ENCODE data around the gene WNK4.
A peak's percentile ranks its signal among the peaks of the same experiment; 100 is the strongest.
"Not testable (repeated sequence)": the region's sequence is repeated elsewhere in the genome, so short reads cannot be mapped to it uniquely, and the experiment has no call there.

The WNK4 gene

DNA sequence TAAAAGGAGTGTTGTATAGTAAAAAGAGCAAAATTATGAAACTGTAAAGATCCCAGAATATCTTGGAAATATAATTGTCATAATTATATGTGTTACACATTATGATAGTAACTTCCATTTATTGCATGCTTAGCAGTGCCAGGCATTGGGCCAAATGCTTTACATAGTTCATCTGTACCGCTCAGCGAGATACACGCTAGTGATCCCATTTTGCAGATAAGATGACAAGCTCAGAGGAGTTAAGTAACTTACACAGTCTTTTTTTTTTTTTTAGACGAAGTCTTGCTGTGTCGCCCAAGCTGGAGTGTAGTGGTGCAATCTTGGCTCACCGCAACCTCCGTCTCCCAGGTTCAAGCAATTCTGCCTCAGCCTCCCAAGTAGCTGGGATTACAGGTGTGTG lies 28.8 kb upstream of the WNK4 start:
- Histone ChIP-seq H3K9me3 (ENCODE audit: control insufficient read depth, low read length) (no peaks in the 10 kb centered on the region), H3K4me3 (ENCODE audit: extremely low read depth, insufficient read depth, low read length, poor library complexity, severe bottlenecking) (no peak overlapping the region), H3K36me3 (ENCODE audit: control insufficient read depth, insufficient read depth, low read length) (no peaks in the 10 kb centered on the region), H3K4me1 (ENCODE audit: control insufficient read depth, insufficient read depth, low read length, poor library complexity, severe bottlenecking) (peaks cover 3% of the 10 kb centered on the region), H3K27ac (ENCODE audit: low read depth, low read length, severe bottlenecking) (no peak overlapping the region)
- 86 to 100% methylated on average over 3 of the region's 7 CpGs for WGBS, 2 experiments (ENCODE audit: insufficient coverage in 2 of 2)

DNA sequence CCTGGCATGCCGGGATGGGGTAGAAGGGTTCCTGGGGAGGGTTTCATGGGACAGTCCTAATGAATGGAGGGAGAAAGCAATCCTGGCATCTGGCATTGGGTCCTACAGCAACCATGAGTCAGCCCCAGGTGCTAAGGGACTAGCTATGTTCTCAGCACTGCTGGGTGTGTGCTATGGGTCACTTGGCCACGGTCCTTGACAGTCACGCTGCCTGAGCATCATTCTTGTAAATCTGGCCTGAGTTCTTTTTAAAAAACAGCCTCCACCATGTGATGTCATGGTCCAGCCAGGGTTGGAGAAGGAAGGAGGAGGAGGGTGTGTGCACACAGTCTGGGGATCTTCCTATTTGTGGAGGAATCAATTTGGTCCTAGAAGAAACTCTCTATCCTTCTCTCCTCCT lies 25.6 kb upstream of the WNK4 start:
- Histone ChIP-seq H3K4me1 (ENCODE audit: control insufficient read depth, insufficient read depth, low read length, poor library complexity, severe bottlenecking) (peaks cover 3% of the 10 kb centered on the region), H3K9me3 (ENCODE audit: control insufficient read depth, low read length) (no peaks in the 10 kb centered on the region), H3K27ac (ENCODE audit: low read depth, low read length, severe bottlenecking) (no peak overlapping the region), H3K4me3 (ENCODE audit: extremely low read depth, insufficient read depth, low read length, poor library complexity, severe bottlenecking) (no peak overlapping the region), H3K36me3 (ENCODE audit: control insufficient read depth, insufficient read depth, low read length) (no peaks in the 10 kb centered on the region)
- WGBS, 2 experiments (ENCODE audit: insufficient coverage in 2 of 2), result 89 to 94% methylated on average over 3 of the region's 3 CpGs

DNA sequence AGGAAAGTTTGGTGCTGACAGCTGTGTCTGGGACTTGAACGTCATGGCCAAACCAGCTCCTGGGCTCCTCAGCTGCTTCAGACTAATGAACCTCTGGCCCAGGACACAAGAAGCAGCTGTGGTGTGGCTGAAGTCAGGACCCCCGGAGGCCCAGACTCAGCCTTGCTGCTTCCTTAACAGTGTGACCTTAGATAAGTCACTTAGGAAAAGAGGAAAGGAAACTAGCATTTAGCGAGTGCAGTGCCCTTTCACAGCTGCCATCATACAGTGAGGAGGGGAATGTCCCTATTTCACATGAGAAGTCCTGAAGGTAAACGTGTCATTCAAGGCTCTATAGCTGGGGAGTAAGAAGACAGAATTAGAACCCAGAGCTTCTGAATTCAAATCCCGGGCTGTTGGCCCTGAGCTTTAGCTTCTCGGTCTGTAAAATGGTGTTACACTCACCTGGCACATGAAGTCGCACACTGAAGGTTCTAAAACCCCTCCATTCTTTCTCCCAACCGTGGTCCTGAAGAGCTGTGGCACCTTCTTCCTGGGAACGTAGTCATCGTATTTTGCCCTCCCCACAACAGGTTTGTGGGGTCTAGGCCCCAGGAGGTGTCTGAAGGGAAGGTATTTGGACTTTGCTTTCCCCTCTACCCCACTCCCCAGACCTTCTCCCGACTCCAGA lies 20.3 kb upstream of the WNK4 start:
- Histone ChIP-seq H3K36me3 (ENCODE audit: control insufficient read depth, insufficient read depth, low read length) (no peaks in the 10 kb centered on the region), H3K4me3 (ENCODE audit: extremely low read depth, insufficient read depth, low read length, poor library complexity, severe bottlenecking) (no peak overlapping the region), H3K4me1 (ENCODE audit: control insufficient read depth, insufficient read depth, low read length, poor library complexity, severe bottlenecking) (peaks cover 26% of the 10 kb centered on the region), H3K9me3 (ENCODE audit: control insufficient read depth, low read length) (no peaks in the 10 kb centered on the region), H3K27ac (ENCODE audit: low read depth, low read length, severe bottlenecking) (no peak overlapping the region)
- WGBS, 2 experiments (ENCODE audit: insufficient coverage in 2 of 2), result 74 to 86% methylated on average over 7 to 8 of the region's 11 CpGs

DNA sequence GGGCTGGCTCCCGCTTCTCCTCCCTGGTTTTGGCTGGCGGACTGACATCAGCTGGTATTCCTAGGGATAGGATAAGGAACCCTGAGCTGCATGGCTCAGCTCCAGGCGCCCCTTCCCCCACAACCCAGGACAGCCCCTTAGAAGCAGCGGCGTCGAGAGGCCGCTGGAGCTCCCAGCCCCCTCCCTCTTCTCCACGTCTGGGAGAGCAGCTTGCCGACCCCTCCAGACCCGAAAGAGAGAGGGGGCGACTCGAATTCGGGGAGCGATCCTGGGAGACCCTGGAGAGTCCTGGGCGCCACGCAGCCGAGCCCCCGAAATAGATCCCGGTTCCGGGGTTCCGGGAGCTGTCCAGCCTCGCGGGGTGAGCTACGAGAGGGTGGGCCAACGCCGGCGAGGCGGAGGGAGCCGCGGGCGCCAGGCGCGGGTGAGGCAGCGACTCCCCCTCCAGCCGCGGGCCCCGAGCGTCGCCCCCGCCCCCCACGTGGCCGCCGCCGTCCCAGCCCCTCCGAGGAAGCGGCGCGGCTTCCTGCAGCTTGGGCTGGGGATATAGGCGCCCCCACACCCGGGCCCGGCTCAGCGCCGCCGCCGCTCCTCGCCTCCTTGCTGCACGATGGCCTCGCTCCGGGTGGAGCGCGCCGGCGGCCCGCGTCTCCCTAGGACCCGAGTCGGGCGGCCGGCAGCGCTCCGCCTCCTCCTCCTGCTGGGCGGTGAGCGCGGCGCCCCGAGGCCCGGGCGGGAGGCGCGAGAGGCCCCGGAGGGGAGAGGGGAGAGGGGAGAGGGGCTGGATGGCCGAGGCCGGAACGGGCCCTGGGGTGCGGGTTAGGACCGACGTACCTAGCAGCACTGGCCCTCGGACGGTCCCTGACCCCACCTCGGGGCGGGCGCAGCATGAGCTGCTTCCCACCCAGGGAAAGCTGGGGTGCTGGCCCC lies 19.5 kb upstream of the WNK4 start, which contains the start of gene RAMP2:
TSS of gene RAMP2 (plus strand) at position 576 of the 930 bp plus-strand sequence. CDS start at position 611, 35 bp downstream.
- no peak within 1 kb of the TSS for H3K27ac ChIP-seq (ENCODE audit: low read depth, low read length, severe bottlenecking)
- 3 to 6% methylated on average over 50 to 65 of the region's 92 CpGs for WGBS, 2 experiments (ENCODE audit: insufficient coverage in 2 of 2)
- peaks cover 26% of the 10 kb centered on the region for H3K4me1 ChIP-seq (ENCODE audit: control insufficient read depth, insufficient read depth, low read length, poor library complexity, severe bottlenecking)
- peak within 1 kb of the TSS; percentile 46 for H3K4me3 ChIP-seq (ENCODE audit: extremely low read depth, insufficient read depth, low read length, poor library complexity, severe bottlenecking)
- H3K9me3 ChIP-seq (ENCODE audit: control insufficient read depth, low read length), result no peaks in the 10 kb centered on the region
- H3K36me3 ChIP-seq (ENCODE audit: control insufficient read depth, insufficient read depth, low read length), result no peaks in the 10 kb centered on the region

DNA sequence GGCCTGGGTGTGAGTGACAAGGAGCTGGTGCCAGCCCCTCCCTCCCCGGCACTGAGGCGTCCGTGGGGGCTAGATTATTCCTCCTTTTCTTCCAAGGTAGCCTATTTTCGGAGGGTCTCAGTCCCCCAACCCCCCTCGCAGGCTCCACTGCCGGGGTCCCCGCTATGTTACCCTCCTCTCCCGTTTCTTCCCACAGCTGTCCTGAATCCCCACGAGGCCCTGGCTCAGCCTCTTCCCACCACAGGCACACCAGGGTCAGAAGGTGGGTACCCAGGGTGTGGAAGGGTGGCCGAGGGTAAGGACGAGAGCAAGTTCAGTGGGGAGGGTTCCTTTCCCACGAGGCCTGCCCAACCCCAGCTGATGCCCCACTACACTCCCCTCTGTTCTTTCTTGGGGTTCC lies 18.8 kb upstream of the WNK4 start:
- Histone ChIP-seq H3K27ac (ENCODE audit: low read depth, low read length, severe bottlenecking) (no peak overlapping the region), H3K9me3 (ENCODE audit: control insufficient read depth, low read length) (no peaks in the 10 kb centered on the region), H3K36me3 (ENCODE audit: control insufficient read depth, insufficient read depth, low read length) (no peaks in the 10 kb centered on the region), H3K4me1 (ENCODE audit: control insufficient read depth, insufficient read depth, low read length, poor library complexity, severe bottlenecking) (peaks cover 26% of the 10 kb centered on the region), H3K4me3 (ENCODE audit: extremely low read depth, insufficient read depth, low read length, poor library complexity, severe bottlenecking) (peak overlapping the region; percentile 46)
- 83 to 85% methylated on average over 7 of the region's 12 CpGs for WGBS, 2 experiments (ENCODE audit: insufficient coverage in 2 of 2)

DNA sequence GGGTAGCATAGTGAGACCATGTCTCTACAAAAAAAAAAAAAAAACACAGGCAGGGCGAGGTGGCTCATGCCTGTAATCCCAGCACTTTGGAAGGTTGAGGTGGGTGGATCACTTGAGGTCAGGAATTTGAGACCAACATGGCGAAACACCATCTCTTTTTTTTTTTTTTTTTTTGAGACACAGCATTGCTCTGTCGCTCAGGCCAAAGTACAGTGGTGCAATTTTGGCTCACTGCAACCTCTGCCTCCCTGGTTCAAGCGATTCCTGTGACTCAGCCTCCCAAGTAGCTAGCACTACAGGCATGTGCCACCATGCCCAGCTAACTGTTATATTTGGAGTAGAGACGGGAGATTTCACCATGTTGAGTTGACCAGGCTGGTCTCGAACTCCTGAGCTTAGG lies 14.3 kb upstream of the WNK4 start:
- Histone ChIP-seq H3K9me3 (ENCODE audit: control insufficient read depth, low read length) (no peaks in the 10 kb centered on the region), H3K4me3 (ENCODE audit: extremely low read depth, insufficient read depth, low read length, poor library complexity, severe bottlenecking) (no peak overlapping the region), H3K36me3 (ENCODE audit: control insufficient read depth, insufficient read depth, low read length) (no peaks in the 10 kb centered on the region), H3K27ac (ENCODE audit: low read depth, low read length, severe bottlenecking) (no peak overlapping the region), H3K4me1 (ENCODE audit: control insufficient read depth, insufficient read depth, low read length, poor library complexity, severe bottlenecking) (peaks cover 19% of the 10 kb centered on the region)
- 93 to 96% methylated on average over 3 to 5 of the region's 6 CpGs for WGBS, 2 experiments (ENCODE audit: insufficient coverage in 2 of 2)

DNA sequence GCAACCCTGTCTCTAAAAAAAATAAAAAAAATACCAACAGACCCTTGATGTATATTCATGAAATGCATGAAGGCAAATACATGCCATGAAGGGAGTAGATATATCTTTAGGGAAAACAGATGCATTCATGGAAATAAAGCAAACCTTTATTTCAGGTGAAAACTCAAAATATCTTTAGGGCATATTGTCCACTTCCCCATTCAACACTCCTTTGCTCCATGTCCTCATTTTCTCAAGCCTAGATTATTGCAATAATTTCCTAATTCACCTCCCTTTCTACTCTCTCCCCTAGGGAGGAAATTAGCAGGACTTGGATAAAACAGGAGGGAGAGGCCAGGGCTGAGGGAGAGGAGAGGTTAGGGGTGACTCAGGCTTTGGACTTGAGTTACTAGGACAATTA lies 12.9 kb upstream of the WNK4 start:
- H3K27ac ChIP-seq (ENCODE audit: low read depth, low read length, severe bottlenecking), result no peak overlapping the region
- H3K9me3 ChIP-seq (ENCODE audit: control insufficient read depth, low read length), result no peaks in the 10 kb centered on the region
- H3K4me1 ChIP-seq (ENCODE audit: control insufficient read depth, insufficient read depth, low read length, poor library complexity, severe bottlenecking), result peaks cover 13% of the 10 kb centered on the region
- no peak overlapping the region for H3K4me3 ChIP-seq (ENCODE audit: extremely low read depth, insufficient read depth, low read length, poor library complexity, severe bottlenecking)
- H3K36me3 ChIP-seq (ENCODE audit: control insufficient read depth, insufficient read depth, low read length), result no peaks in the 10 kb centered on the region

DNA sequence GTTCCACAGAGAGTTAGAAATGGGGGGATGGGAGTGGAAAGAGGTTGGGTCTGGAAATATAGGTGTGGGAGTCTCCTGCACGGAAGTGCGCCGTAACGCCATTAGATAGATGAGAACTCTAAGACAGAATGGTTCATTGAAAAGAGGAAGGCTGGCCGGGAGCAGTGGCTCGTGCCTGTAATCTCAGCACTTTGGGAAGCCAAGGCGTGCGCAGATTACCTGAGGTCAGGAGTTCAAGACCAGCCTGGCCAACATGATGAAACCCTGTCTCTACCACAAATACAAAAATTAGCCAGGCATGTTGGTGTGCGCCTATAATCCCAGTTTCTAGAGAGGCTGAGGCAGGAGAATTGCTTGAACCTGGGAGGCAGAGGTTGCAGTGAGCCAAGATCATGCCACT lies 12.4 kb upstream of the WNK4 start:
- peaks cover 12% of the 10 kb centered on the region for H3K4me1 ChIP-seq (ENCODE audit: control insufficient read depth, insufficient read depth, low read length, poor library complexity, severe bottlenecking)
- not testable (repeated sequence) for H3K9me3 ChIP-seq (ENCODE audit: control insufficient read depth, low read length); H3K4me3 ChIP-seq (ENCODE audit: extremely low read depth, insufficient read depth, low read length, poor library complexity, severe bottlenecking); H3K27ac ChIP-seq (ENCODE audit: low read depth, low read length, severe bottlenecking); H3K36me3 ChIP-seq (ENCODE audit: control insufficient read depth, insufficient read depth, low read length)
- WGBS, 2 experiments (ENCODE audit: insufficient coverage in 2 of 2), result 91 to 97% methylated on average over 4 to 8 of the region's 9 CpGs

DNA sequence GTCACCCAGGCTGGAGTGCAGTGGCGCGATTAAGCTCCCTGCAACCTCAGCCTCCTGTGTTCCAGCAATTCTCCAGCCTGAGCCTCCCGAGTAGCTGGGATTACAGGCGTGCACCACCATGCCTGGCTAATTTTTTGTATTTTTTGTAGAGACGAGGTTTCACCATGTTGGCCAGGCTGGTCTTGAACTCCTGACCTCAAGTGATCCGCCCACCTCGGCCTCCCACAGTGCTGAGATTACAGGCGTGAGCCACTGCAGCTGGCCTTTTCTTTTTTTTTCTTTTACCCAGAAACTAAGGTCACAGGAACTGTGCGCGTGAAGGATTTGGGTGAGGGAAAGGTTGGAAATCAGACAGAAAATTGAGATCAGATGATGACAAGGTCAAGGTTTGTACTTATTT lies 10.4 kb upstream of the WNK4 start:
- H3K4me1 ChIP-seq (ENCODE audit: control insufficient read depth, insufficient read depth, low read length, poor library complexity, severe bottlenecking), result peaks cover 15% of the 10 kb centered on the region
- H3K27ac ChIP-seq (ENCODE audit: low read depth, low read length, severe bottlenecking); H3K4me3 ChIP-seq (ENCODE audit: extremely low read depth, insufficient read depth, low read length, poor library complexity, severe bottlenecking); H3K9me3 ChIP-seq (ENCODE audit: control insufficient read depth, low read length); H3K36me3 ChIP-seq (ENCODE audit: control insufficient read depth, insufficient read depth, low read length): not testable (repeated sequence)
- 88 to 94% methylated on average over 7 to 8 of the region's 10 CpGs for WGBS, 2 experiments (ENCODE audit: insufficient coverage in 2 of 2)

DNA sequence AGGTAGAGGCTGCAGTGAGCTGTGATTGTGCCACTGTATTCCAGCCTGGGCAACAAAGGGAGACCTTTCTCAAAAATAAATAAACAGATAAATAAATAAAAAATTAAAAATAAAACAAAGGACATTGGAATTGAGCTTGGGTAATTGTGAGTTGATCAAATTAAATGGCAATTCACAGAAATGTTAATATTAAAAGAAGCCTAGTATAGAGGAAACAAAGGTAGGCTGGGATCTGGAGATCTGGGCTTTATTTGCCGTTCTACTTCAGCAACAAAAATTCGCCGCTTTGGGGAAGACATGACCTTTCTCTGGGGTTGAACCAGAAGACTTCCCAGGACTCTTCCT lies 7.5 kb upstream of the WNK4 start:
- peak overlapping the region; percentile 75 for H3K27ac ChIP-seq (ENCODE audit: low read depth, low read length, severe bottlenecking)

More for the DNA sequence above, 7.5 kb upstream of the WNK4 start:
- 18% methylated on average over 3 of the region's 3 CpGs for WGBS, 2 experiments (ENCODE audit: insufficient coverage in 2 of 2)
- Histone ChIP-seq H3K4me3 (ENCODE audit: extremely low read depth, insufficient read depth, low read length, poor library complexity, severe bottlenecking) (peak overlapping the region; percentile 89), H3K36me3 (ENCODE audit: control insufficient read depth, insufficient read depth, low read length) (peaks cover 31% of the 10 kb centered on the region), H3K4me1 (ENCODE audit: control insufficient read depth, insufficient read depth, low read length, poor library complexity, severe bottlenecking) (peaks cover 26% of the 10 kb centered on the region), H3K9me3 (ENCODE audit: control insufficient read depth, low read length) (no peaks in the 10 kb centered on the region)

Measured in mesodermal cell (in vitro differentiated cells).